OCI-LY3 (cell line): ENCODE data around the gene EFR3B.

Experiments
- H2AFZ ChIP-seq: fragments of 200-600, 300-600 bp; shearing (Covaris generic); 2 replicates; pipeline ENCODE4 v1.6.0; 2014; ENCODE audit warnings: antibody characterized with exemption, low read depth, low read length
- H3K27ac ChIP-seq: fragments of 200-600, 300-600 bp; sonication (generic); 2 replicates; pipeline ENCODE4 v1.5.1; 2014; ENCODE audit warnings: mild to moderate bottlenecking, low read length, moderate library complexity, mixed read lengths
- H3K27me3 ChIP-seq: fragments of 200-600, 300-600 bp; sonication (generic); 2 replicates; pipeline ENCODE4 v1.6.1; 2014; ENCODE audit warnings: low read depth, low read length, mixed read lengths
- H3K36me3 ChIP-seq: fragments of 200-600, 300-600 bp; sonication (generic); replicated peaks from 2 replicates; pipeline ENCODE3; 2014; ENCODE audit warnings: low read depth, low read length, mixed read lengths
- H3K4me1 ChIP-seq: fragments of 300-600, 200-600 bp; sonication (generic); 2 replicates; pipeline ENCODE4 v1.6.1; 2014; ENCODE audit warnings: low read length, mixed read lengths
- H3K4me2 ChIP-seq: fragments of 200-600, 300-600 bp; sonication (generic); 2 replicates; pipeline ENCODE4 v1.6.1; 2014; ENCODE audit warnings: low read length, mixed read lengths
- H3K4me3 ChIP-seq: fragments of 300-600, 200-600 bp; sonication (generic); 2 replicates; pipeline ENCODE4 v1.5.1; 2014; ENCODE audit warnings: antibody characterized with exemption, mild to moderate bottlenecking, low read length, moderate library complexity
- H3K79me2 ChIP-seq: fragments of 300-600, 200-600 bp; shearing (Covaris generic); 2 replicates; pipeline ENCODE4 v1.6.1; 2014; ENCODE audit warnings: mild to moderate bottlenecking, low read length, mixed read lengths
- H3K9ac ChIP-seq: fragments of 300-600, 200-600 bp; shearing (Covaris generic); 2 replicates; pipeline ENCODE4 v1.6.0; 2014; ENCODE audit warnings: mild to moderate bottlenecking, low read length, moderate library complexity
- H3K9me3 ChIP-seq: fragments of 200-600, 300-600 bp; shearing (Covaris generic); 2 replicates; pipeline ENCODE4 v1.6.1; 2014; ENCODE audit warnings: low read length, mixed read lengths; ENCODE audit not compliant: insufficient read depth
- H4K20me1 ChIP-seq: fragments of 200-600, 300-600 bp; sonication (generic); 2 replicates; pipeline ENCODE4 v1.6.1; 2016; ENCODE audit warnings: low read length, mixed read lengths; ENCODE audit not compliant: insufficient read depth
- EZH2phosphoT487 ChIP-seq: fragments of 200-600 bp; shearing (Covaris generic); IDR thresholded peaks from 2 replicates; pipeline ENCODE4 v1.6.1; 2018; ENCODE audit warnings: antibody characterized with exemption, mixed run types, low read depth
- TF ChIP-seq, protein P1 (sequence below): fragments of 200-600, 300-600 bp; sonication (generic); IDR thresholded peaks from 2 replicates; pipeline ENCODE4 v1.5.1; 2014; ENCODE audit warnings: antibody characterized with exemption, low read length, low read depth

Gene EFR3B

GRCh38 chr2:25044990-25045389 is 3.1 kb downstream of the EFR3B start:
- no peaks in the 10 kb centered on the region for H3K36me3 ChIP-seq
- TF ChIP-seq, protein P1, sequence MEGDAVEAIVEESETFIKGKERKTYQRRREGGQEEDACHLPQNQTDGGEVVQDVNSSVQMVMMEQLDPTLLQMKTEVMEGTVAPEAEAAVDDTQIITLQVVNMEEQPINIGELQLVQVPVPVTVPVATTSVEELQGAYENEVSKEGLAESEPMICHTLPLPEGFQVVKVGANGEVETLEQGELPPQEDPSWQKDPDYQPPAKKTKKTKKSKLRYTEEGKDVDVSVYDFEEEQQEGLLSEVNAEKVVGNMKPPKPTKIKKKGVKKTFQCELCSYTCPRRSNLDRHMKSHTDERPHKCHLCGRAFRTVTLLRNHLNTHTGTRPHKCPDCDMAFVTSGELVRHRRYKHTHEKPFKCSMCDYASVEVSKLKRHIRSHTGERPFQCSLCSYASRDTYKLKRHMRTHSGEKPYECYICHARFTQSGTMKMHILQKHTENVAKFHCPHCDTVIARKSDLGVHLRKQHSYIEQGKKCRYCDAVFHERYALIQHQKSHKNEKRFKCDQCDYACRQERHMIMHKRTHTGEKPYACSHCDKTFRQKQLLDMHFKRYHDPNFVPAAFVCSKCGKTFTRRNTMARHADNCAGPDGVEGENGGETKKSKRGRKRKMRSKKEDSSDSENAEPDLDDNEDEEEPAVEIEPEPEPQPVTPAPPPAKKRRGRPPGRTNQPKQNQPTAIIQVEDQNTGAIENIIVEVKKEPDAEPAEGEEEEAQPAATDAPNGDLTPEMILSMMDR = no peak
- no peak for TF ChIP-seq EZH2phosphoT487
- no peak overlapping the region for H2AFZ ChIP-seq
- H3K4me1 ChIP-seq = peaks cover 40% of the 10 kb centered on the region
- no peaks in the 10 kb centered on the region for H3K79me2 ChIP-seq
- H3K9ac ChIP-seq = no peak overlapping the region
- H3K4me2 ChIP-seq = peak overlapping the region; percentile 89
- H3K9me3 ChIP-seq = no peaks in the 10 kb centered on the region
- peak overlapping the region; percentile 64 for H3K4me3 ChIP-seq
- H3K27ac ChIP-seq = no peak overlapping the region
- H4K20me1 ChIP-seq = no peaks in the 10 kb centered on the region
- peaks cover 56% of the 10 kb centered on the region for H3K27me3 ChIP-seq

GRCh38 chr2:25049422-25049821 is 7.5 kb downstream of the EFR3B start:
- Histone ChIP-seq H3K9ac (no peak overlapping the region), H3K4me1 (peaks cover 19% of the 10 kb centered on the region), H3K36me3 (no peaks in the 10 kb centered on the region), H4K20me1 (no peaks in the 10 kb centered on the region), H2AFZ (no peak overlapping the region), H3K79me2 (no peaks in the 10 kb centered on the region), H3K4me3 (no peak overlapping the region), H3K4me2 (no peak overlapping the region), H3K27me3 (peaks cover 25% of the 10 kb centered on the region), H3K27ac (no peak overlapping the region), H3K9me3 (no peaks in the 10 kb centered on the region)
- TF ChIP-seq, protein P1 = no peak
- TF ChIP-seq EZH2phosphoT487 = no peak

GRCh38 chr2:25050128-25050527 is 8.3 kb downstream of the EFR3B start:
- Histone ChIP-seq H4K20me1 (no peaks in the 10 kb centered on the region), H3K9ac (no peak overlapping the region), H3K4me2 (no peak overlapping the region), H2AFZ (no peak overlapping the region), H3K4me1 (peaks cover 12% of the 10 kb centered on the region), H3K27ac (no peak overlapping the region), H3K79me2 (no peaks in the 10 kb centered on the region), H3K27me3 (peaks cover 22% of the 10 kb centered on the region), H3K36me3 (no peaks in the 10 kb centered on the region), H3K9me3 (no peaks in the 10 kb centered on the region), H3K4me3 (no peak overlapping the region)
- TF ChIP-seq, protein P1 = no peak
- TF ChIP-seq EZH2phosphoT487 = no peak

DNA sequence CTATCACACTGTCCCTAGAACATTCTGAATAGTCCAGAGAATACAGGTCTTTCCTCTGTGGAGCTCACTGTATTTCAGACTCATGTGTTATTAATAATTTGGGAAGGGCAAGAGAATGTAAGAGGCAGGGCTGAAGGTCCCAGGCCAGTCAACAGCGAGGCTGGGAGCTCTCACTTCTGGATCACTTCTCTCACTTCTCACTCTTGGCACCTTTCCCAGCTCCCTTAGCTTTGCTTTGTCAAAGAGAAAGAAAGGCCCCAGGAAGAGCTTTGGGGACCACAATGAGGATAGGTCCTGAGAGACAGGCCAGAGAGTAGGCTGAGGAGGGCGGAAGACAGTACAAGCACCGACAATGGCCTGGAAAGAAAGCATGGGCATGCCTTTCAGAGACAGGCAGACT is 11.2 kb downstream of the EFR3B start:
- Histone ChIP-seq H3K4me1 (peaks cover 3% of the 10 kb centered on the region; the same call in 1 of the 2 replicates), H3K79me2 (no peaks in the 10 kb centered on the region)

More for the DNA sequence above, 11.2 kb downstream of the EFR3B start:
- Histone ChIP-seq H3K4me2 (no peak overlapping the region), H3K27ac (no peak overlapping the region), H3K4me3 (no peak overlapping the region), H2AFZ (no peak overlapping the region), H3K9me3 (no peaks in the 10 kb centered on the region), H3K27me3 (peaks cover 27% of the 10 kb centered on the region), H3K9ac (no peak overlapping the region), H3K36me3 (no peaks in the 10 kb centered on the region), H4K20me1 (no peaks in the 10 kb centered on the region)
- TF ChIP-seq EZH2phosphoT487 = no peak
- TF ChIP-seq, protein P1 = no peak
